Breast epithelium (tissue), 4 donors: Measurements from ENCODE around the gene MYADML2. TPM values are rescaled to one million over a fixed set of nuclear protein-coding genes. Genes with fewer than 3 reads are reported as not detected.
"Not testable (repeated sequence)": the region's sequence is repeated elsewhere in the genome, so short reads cannot be mapped to it uniquely, and the experiment has no call there.

Source experiments
- DNase-seq, 2 donors: peaks; one replicate each; pipeline ENCODE4 v3.0.0-alpha.2; 2019; ENCODE audit warnings: low spot score in 2 of 2
- H3K27ac ChIP-seq, 2 donors: fragments of 200-600 bp; sonication (generic) in 1 of 2; one replicate each; pipeline ENCODE4 v1.5.1; 2016 to 2019; ENCODE audit warnings: mild to moderate bottlenecking in 1 of 2
- H3K27me3 ChIP-seq, 2 donors: fragments of 200-600 bp; sonication (generic) in 1 of 2; one replicate each; pipeline versions ENCODE4 v1.5.1 to v1.6.0; 2017 to 2019; ENCODE audit warnings: control low read depth in 1 of 2, mild to moderate bottlenecking in 1 of 2
- H3K36me3 ChIP-seq: fragments of 200-600 bp; one replicate; pipeline ENCODE4 v1.5.1; 2019
- H3K4me1 ChIP-seq, 2 donors: fragments of 200-600 bp; sonication (generic); one replicate each; pipeline ENCODE4 v1.5.1; 2016 to 2019; ENCODE audit warnings: control low read depth in 1 of 2
- H3K4me3 ChIP-seq, 3 donors: fragments of 200-600 bp; sonication (generic); 1 replicate in 2 of 3; 2 replicates in 1 of 3; pipeline ENCODE4 v1.5.1; 2016 to 2019; ENCODE audit warnings: mild to moderate bottlenecking in 3 of 3, moderate library complexity in 2 of 3
- H3K9me3 ChIP-seq, 2 donors: fragments of 200-600 bp; sonication (generic) in 1 of 2; one replicate each; pipeline ENCODE4 v1.5.1; 2016 to 2019; ENCODE audit warnings: control low read depth in 1 of 2
- CTCF ChIP-seq, 3 donors: fragments of 450-650 bp; IDR thresholded peaks; one replicate each; pipeline ENCODE4 v1.5.1; 2016 to 2017; ENCODE audit warnings: antibody characterized with exemption in 3 of 3, mild to moderate bottlenecking in 3 of 3, moderate library complexity in 3 of 3
- POLR2A ChIP-seq: fragments of 450-650 bp; IDR thresholded peaks from one replicate; pipeline ENCODE4 v1.6.1; 2016; ENCODE audit warnings: antibody characterized with exemption, mild to moderate bottlenecking, moderate library complexity
- POLR2AphosphoS5 ChIP-seq, 3 donors: sonication (generic); formaldehyde crosslinking; IDR thresholded peaks; one replicate each; pipeline ENCODE4 v1.6.1; 2017; ENCODE audit warnings: antibody characterized with exemption in 3 of 3
- intact Hi-C: fragments of 100-400 bp; cut with DNase I; formaldehyde crosslinking; loops from one replicate; pipeline ENCODE4 v1.15.1; 2023; ENCODE audit warnings: low total_unique reads
- total RNA-seq, 3 donors: library from RNA; depleted of rRNA; stranded (reverse); fragments of >200 nt; gene quantifications; one replicate each; pipeline ENCODE4 v1.1.0, GENCODE V29; 2016

MYADML2 gene
- total RNA-seq, 3 donors from 2014 or later = not detected

GRCh38 chr17:81956607-81957589 lies 9.9 kb upstream of the MYADML2 start:
- Histone ChIP-seq H3K27ac (no peak overlapping the region), H3K27me3 (peaks cover 20 to 46% of the 10 kb centered on the region in 2 donors), H3K36me3 (no peaks in the 10 kb centered on the region), H3K4me1 (peaks cover 0 to 12% of the 10 kb centered on the region in 2 donors), H3K9me3 (no peaks in the 10 kb centered on the region), H3K4me3 (no peak overlapping the region)
- DNase-seq = no peak
- intact Hi-C loops = no loop called here
- TF ChIP-seq CTCF (IDR thresholded peaks at IDR 0.05) (no peak), POLR2A (no peak), POLR2AphosphoS5 (IDR thresholded peaks at IDR 0.05) (no peak)

- no peaks in the 10 kb centered on the region for H3K36me3 ChIP-seq
- H3K4me3 ChIP-seq = no peak overlapping the region
- intact Hi-C loops = no loop called here
- no peaks in the 10 kb centered on the region for H3K9me3 ChIP-seq
- H3K27me3 ChIP-seq = peaks cover 15 to 41% of the 10 kb centered on the region in 2 donors
- TF ChIP-seq CTCF (IDR thresholded peaks at IDR 0.05) (no peak), POLR2A (no peak), POLR2AphosphoS5 (IDR thresholded peaks at IDR 0.05) (no peak)
- no peak for DNase-seq
- H3K27ac ChIP-seq = no peak overlapping the region
- peaks cover 0 to 12% of the 10 kb centered on the region in 2 donors for H3K4me1 ChIP-seq
Observed at GRCh38 chr17:81955756-81956544, 8.9 kb upstream of the MYADML2 start.

- no peak for DNase-seq
- H3K27me3 ChIP-seq = peaks cover 10 to 35% of the 10 kb centered on the region in 2 donors
- H3K9me3 ChIP-seq = no peaks in the 10 kb centered on the region
- no peak overlapping the region for H3K4me3 ChIP-seq
- H3K4me1 ChIP-seq = peaks cover 0 to 8% of the 10 kb centered on the region in 2 donors
- no peak for TF ChIP-seq CTCF (IDR thresholded peaks at IDR 0.05)
- no peak for TF ChIP-seq POLR2A
- H3K36me3 ChIP-seq = no peaks in the 10 kb centered on the region
- no peak overlapping the region for H3K27ac ChIP-seq
- intact Hi-C loops = no loop called here
Observed at GRCh38 chr17:81955058-81955681, 8.1 kb upstream of the MYADML2 start.

GRCh38 chr17:81954131-81955057 lies 7.4 kb upstream of the MYADML2 start:
- H3K4me1 ChIP-seq = peaks cover 0 to under 1% of the 10 kb centered on the region in 2 donors
- H3K9me3 ChIP-seq = no peaks in the 10 kb centered on the region
- peaks cover 6 to 29% of the 10 kb centered on the region in 2 donors for H3K27me3 ChIP-seq
- H3K27ac ChIP-seq = no peak overlapping the region
- intact Hi-C loops = no loop called here
- no peaks in the 10 kb centered on the region for H3K36me3 ChIP-seq
- no peak overlapping the region for H3K4me3 ChIP-seq
- TF ChIP-seq POLR2A = no peak
- no peak for TF ChIP-seq POLR2AphosphoS5 (IDR thresholded peaks at IDR 0.05)
- no peak for TF ChIP-seq CTCF (IDR thresholded peaks at IDR 0.05)
- no peak for DNase-seq

- intact Hi-C loops, DNase-seq, H3K9me3 ChIP-seq, H3K4me3 ChIP-seq, H3K27ac ChIP-seq, H3K4me1 ChIP-seq, H3K36me3 ChIP-seq: not testable (repeated sequence)
- H3K27me3 ChIP-seq = peaks cover 0 to 19% of the 10 kb centered on the region in 2 donors
Observed at GRCh38 chr17:81953443-81953842, 6.4 kb upstream of the MYADML2 start.
